HUDEP-2 (cell line): ENCODE data around the gene GUCY2C.

Source experiments
- DNase-seq, 76 experiments: peaks; one replicate each; lab custom pipeline; 2025; ENCODE audit not compliant: unreplicated experiment in 76 of 76; lab: John Stamatoyannopoulos, UW

Gene GUCY2C

GRCh38 chr12:14576896-14577295 is 119.5 kb downstream of the GUCY2C start:
- no peak for DNase-seq

GRCh38 chr12:14575585-14575984 is 120.8 kb downstream of the GUCY2C start:
- no peak for DNase-seq

DNA sequence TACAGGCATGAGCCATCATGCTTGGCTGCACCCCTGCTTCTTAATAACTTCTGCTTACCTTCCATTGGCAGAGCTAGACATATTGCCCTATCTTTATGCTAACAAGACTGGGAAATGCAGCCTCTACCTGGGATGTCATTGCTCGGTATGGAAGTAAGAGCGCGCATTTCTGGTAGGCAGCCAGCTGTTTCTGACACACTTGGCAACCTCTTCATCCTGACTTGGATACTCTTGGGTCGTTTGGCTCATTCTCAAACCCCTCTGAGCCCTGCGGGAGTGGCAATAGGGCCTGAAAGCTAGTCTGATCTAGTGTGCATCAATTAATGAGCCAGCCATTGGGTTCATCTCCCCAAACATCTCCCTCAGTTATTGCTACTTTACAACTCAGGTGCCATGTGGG is 123.3 kb downstream of the GUCY2C start:
- DNase-seq = no peak

DNA sequence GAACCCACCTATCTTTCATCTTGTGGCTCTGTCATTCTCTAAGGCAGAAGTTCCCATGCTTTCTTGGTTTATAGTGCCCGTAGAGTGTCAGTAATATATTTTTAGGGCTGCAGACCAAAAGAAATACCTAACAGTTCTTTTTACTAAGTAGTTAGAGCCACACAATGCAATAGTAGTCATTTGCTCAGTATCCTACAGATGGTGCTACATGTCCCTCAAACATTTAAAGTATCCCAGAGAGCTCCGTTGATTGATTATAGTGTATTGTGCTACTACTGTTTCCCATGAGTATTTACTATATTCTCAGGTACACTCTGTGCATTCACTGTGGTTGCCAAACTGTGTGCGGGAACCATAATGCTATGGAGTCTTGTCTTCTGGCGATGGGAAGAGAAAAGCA is 124.0 kb downstream of the GUCY2C start:
- no peak for DNase-seq

GRCh38 chr12:14571779-14572178 is 124.6 kb downstream of the GUCY2C start:
- no peak for DNase-seq

- no peak for DNase-seq
Observed at GRCh38 chr12:14570231-14570630, 126.2 kb downstream of the GUCY2C start.

- DNase-seq = no peak
Observed at GRCh38 chr12:14567351-14568162, 128.8 kb downstream of the GUCY2C start, which contains the start of gene PLBD1. PLBD1 (minus strand) TSS chr12:14567883; CDS start chr12:14567696, 187 bp downstream.

- DNase-seq = no peak
Observed at GRCh38 chr12:14564336-14564959, 132.0 kb downstream of the GUCY2C start.

DNA sequence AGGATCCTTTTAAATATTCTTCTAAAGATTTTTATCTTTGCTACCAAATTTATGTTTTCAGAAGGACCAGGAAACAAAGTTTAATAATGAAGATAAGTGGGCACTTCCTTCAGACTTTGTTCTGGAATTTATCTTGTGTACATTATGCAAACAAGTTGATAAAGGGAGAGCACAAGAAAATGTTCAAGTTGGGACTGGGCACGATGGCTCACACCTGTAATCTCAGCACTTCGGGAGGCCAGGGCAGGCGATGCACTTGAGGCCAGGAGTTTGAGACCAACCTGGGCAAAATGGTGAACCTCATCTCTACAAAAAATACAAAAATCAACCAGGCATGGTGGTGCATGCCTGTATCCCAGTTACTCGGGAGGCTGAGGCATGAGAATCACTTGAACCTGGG is 133.4 kb downstream of the GUCY2C start:
- DNase-seq = no peak
